Measurements from ENCODE around the gene ACTR5. TPM values are rescaled to one million over a fixed set of nuclear protein-coding genes. Genes with fewer than 3 reads are reported as not detected.

ACTR5 gene
- total RNA-seq, 1 experiment from 2014 or later: 12.9 TPM

DNA sequence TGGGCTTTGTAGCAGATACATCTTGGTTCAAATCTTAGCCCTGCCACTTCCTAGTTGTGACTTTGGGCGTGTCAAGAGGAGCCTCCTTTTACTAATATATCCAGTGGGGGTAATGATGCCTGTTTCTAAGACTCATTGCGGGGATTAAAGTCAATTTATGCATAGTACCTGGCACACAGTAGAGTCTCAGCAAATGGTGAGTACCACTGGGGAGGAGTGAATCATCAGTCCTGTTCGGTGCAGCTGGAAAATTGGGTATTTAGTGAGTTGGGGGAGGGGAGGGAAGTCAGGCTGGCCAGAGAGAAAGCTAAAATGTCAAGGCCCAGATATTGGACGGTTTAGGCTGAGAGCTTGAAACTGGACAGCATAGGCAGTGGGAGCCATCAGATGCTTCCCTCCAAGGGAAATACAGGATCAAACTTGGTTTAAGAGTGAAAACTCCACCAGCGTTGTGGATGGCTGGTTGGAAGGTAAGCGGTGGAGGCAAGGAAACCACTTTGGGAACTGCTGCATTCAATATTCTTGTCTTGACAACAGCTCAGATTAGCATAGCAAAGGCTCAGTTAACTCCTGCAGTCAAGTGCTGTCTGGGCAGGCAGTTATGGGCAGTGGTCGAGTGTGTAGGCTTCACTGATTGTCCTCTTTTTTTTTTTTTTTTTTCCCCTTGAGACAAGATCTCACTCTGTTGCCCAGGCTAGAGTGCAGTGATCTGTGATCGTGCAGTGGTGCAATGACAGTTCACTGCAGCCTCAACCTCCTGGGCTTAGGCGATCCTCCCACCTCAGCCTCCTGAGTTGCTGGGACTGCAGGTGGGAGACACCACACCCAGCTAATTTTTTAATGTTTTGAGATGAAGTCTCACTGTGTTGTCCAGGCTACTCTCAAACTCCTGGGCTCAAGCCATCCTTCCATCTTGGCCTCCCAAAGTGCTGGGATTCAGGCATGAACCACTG lies 70.1 kb downstream of the ACTR5 start:
- intact Hi-C loops (cut with micrococcal nuclease; ENCODE audit: unreplicated experiment): no loop called here
- TF ChIP-seq, protein P1, sequence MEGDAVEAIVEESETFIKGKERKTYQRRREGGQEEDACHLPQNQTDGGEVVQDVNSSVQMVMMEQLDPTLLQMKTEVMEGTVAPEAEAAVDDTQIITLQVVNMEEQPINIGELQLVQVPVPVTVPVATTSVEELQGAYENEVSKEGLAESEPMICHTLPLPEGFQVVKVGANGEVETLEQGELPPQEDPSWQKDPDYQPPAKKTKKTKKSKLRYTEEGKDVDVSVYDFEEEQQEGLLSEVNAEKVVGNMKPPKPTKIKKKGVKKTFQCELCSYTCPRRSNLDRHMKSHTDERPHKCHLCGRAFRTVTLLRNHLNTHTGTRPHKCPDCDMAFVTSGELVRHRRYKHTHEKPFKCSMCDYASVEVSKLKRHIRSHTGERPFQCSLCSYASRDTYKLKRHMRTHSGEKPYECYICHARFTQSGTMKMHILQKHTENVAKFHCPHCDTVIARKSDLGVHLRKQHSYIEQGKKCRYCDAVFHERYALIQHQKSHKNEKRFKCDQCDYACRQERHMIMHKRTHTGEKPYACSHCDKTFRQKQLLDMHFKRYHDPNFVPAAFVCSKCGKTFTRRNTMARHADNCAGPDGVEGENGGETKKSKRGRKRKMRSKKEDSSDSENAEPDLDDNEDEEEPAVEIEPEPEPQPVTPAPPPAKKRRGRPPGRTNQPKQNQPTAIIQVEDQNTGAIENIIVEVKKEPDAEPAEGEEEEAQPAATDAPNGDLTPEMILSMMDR (IDR thresholded peaks at IDR 0.05; ENCODE audit: unreplicated experiment): no peak
- H3K4me1 Mint-ChIP-seq (ENCODE audit: low read depth, unreplicated experiment): no peaks in the 10 kb centered on the region
- BruUV-seq (replicated peaks): no TSS peak
- H3K4me3 Mint-ChIP-seq (ENCODE audit: low read depth, unreplicated experiment): no peak overlapping the region
- H3K9me3 Mint-ChIP-seq (ENCODE audit: low read depth, unreplicated experiment): peaks cover 6% of the 10 kb centered on the region
- no peak for DNase-seq
- CTCF ChIA-PET: interaction anchor here (0.6 kb wide), 1 partner anchor 314 kb away, joined by 5 read pairs; no protein-coding TSS in a partner anchor
- no peak overlapping the region for H3K27ac Mint-ChIP-seq (ENCODE audit: unreplicated experiment)
- peaks cover 70% of the 10 kb centered on the region for H3K27me3 Mint-ChIP-seq (ENCODE audit: unreplicated experiment)
- H3K36me3 Mint-ChIP-seq (ENCODE audit: insufficient read depth, unreplicated experiment): no peaks in the 10 kb centered on the region

Other genes with a start within 250 kb of the ACTR5 start
- gene ADIG, start 167.3 kb upstream of the ACTR5 start, total RNA-seq (2022): not detected in 2 replicates
- 8.3 and 9.7 TPM in 2 replicates for gene ARHGAP40, start 146.7 kb upstream of the ACTR5 start, total RNA-seq (2022)
- not detected in 2 replicates for gene SLC32A1, start 24.0 kb upstream of the ACTR5 start, total RNA-seq (2022)
- gene PPP1R16B, start 57.2 kb downstream of the ACTR5 start, total RNA-seq (2022): 0.10 TPM in 1 of 2 replicates, not detected in the other
- 73.0 and 84.0 TPM in 2 replicates for gene FAM83D, start 178.0 kb downstream of the ACTR5 start, total RNA-seq (2022)
- gene DHX35, start 213.9 kb downstream of the ACTR5 start, total RNA-seq (2022): 18.9 and 19.1 TPM in 2 replicates